GM12892 (cell line): ENCODE measurements around the gene ANK3.

Experiments
- POLR2A ChIP-seq: IDR thresholded peaks from 2 replicates; pipeline ENCODE4 v1.6.1; 2011; ENCODE audit warnings: low read depth, low read length, control low read depth
- POLR2AphosphoS5 ChIP-seq: IDR thresholded peaks from 2 replicates; pipeline ENCODE4 v1.6.1; 2011; ENCODE audit warnings: low read depth, low read length, control low read depth

DNA sequence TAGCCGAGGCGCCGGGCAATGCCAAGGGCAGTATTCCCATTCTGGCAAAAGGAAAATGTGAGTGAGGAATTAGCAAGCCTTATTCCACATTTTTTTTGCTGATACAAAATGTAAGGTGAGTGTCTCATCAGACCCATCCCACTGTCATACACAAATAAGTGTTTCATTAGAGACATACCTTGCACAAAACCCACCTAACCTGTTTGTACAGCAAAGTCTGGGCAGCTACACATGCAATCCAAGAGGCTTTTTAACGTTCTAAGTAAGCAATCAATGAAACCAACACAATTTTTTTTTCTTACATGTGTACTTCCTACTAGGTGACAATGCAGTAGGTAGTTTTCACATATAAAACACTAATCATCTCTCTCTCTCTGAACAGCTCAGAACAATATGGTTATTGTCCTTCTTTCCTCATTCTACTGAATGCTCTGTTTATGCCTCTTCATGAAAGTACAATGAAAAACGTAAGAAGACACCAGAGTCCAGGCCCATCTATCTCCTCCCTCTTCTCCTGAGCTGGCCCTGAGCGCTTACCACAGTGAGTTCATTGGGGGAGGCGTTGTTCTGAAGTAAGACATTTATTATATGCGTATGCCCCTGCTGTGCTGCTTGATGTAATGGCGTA, 217.2 kb downstream of the ANK3 start:
- no peak for TF ChIP-seq POLR2AphosphoS5
- TF ChIP-seq POLR2A = no peak
